ENCODE data around the gene LAMC1.

The LAMC1 gene

GRCh38 chr1:183150445-183150844, 127.2 kb downstream of the LAMC1 start:
- DNase-seq (ENCODE audit: low spot score in 2 of 2), result no peak
- peaks cover 3% of the 10 kb centered on the region; the same call in 1 of the 2 replicates for H3K4me1 ChIP-seq
- H3K9me3 ChIP-seq, result no peaks in the 10 kb centered on the region
- H3K4me3 ChIP-seq, result no peak overlapping the region
- H3K36me3 ChIP-seq (replicated peaks), result no peaks in the 10 kb centered on the region
- in situ Hi-C loops (cut with MboI; ENCODE audit: low sequenced_read_pairs), result no loop called here
- no peaks in the 10 kb centered on the region for H3K27me3 ChIP-seq (ENCODE audit: low read depth)

DNA sequence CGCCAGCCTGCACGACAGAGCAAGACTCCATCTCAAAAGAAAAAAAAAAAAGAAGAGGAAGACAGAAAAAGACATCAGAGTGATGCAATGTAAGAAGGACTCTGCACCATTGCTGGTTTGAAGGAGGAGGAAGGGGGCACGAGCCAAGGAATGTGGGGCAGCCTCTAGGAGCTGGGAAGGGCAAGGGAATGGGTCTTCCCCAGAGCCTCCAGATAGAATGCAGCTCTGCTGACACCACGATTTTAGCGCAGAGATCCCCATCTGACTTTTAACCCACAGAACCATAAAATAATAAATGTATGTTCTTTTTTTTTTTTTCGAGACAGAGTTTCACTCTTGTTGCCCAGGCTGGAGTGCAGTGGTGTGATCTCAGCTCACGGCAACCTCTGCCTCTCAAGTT, 129.0 kb downstream of the LAMC1 start:
- H3K9me3 ChIP-seq, result no peaks in the 10 kb centered on the region
- no peaks in the 10 kb centered on the region for H3K36me3 ChIP-seq (replicated peaks)
- H3K27me3 ChIP-seq (ENCODE audit: low read depth), result no peaks in the 10 kb centered on the region
- H3K4me1 ChIP-seq, result peaks cover 3% of the 10 kb centered on the region; the same call in 1 of the 2 replicates
- DNase-seq (ENCODE audit: low spot score in 2 of 2), result no peak
- H3K4me3 ChIP-seq, result no peak overlapping the region
- in situ Hi-C loops (cut with MboI; ENCODE audit: low sequenced_read_pairs), result no loop called here

- no peaks in the 10 kb centered on the region for H3K9me3 ChIP-seq
- H3K4me1 ChIP-seq, result no peaks in the 10 kb centered on the region
- no peak overlapping the region for H3K4me3 ChIP-seq
- H3K36me3 ChIP-seq (replicated peaks), result no peaks in the 10 kb centered on the region
- in situ Hi-C loops (cut with MboI; ENCODE audit: low sequenced_read_pairs), result no loop called here
- H3K27me3 ChIP-seq (ENCODE audit: low read depth), result no peaks in the 10 kb centered on the region
- no peak for DNase-seq (ENCODE audit: low spot score in 2 of 2)
Measured at GRCh38 chr1:183155939-183156338, 132.7 kb downstream of the LAMC1 start.

- Histone ChIP-seq H3K4me1 (no peaks in the 10 kb centered on the region), H3K4me3 (no peak overlapping the region), H3K36me3 (replicated peaks) (no peaks in the 10 kb centered on the region), H3K9me3 (no peaks in the 10 kb centered on the region), H3K27me3 (ENCODE audit: low read depth) (no peaks in the 10 kb centered on the region)
- in situ Hi-C loops (cut with MboI; ENCODE audit: low sequenced_read_pairs), result no loop called here
- no peak for DNase-seq (ENCODE audit: low spot score in 2 of 2)
Measured at GRCh38 chr1:183159960-183160359, 136.7 kb downstream of the LAMC1 start.

- Histone ChIP-seq H3K36me3 (replicated peaks) (no peaks in the 10 kb centered on the region), H3K4me1 (no peaks in the 10 kb centered on the region), H3K9me3 (no peaks in the 10 kb centered on the region), H3K27me3 (ENCODE audit: low read depth) (no peaks in the 10 kb centered on the region), H3K4me3 (no peak overlapping the region)
- DNase-seq (ENCODE audit: low spot score in 2 of 2), result no peak
- in situ Hi-C loops (cut with MboI; ENCODE audit: low sequenced_read_pairs), result no loop called here
Measured at GRCh38 chr1:183161391-183161790, 138.2 kb downstream of the LAMC1 start.

DNA sequence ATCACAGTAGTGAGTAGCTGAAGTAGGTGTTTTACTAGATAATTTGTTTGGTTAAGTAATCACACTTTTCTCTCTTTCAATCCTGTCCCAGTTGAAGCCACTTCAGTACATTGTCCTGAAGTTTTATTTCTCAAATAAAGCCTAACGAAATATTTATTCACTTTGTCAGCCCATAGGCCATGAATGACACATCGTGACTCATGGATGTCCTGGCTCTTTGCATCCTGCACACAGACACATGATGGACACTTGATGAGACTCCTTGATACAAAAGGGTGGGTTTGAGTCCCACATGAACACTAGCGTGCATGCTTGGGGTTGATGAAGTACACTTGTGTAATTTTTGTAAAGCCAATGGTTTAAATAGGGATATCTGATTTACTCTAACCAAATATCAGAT, 140.1 kb downstream of the LAMC1 start:
- Histone ChIP-seq H3K4me3 (no peak overlapping the region), H3K36me3 (replicated peaks) (no peaks in the 10 kb centered on the region), H3K27me3 (ENCODE audit: low read depth) (no peaks in the 10 kb centered on the region), H3K9me3 (no peaks in the 10 kb centered on the region), H3K4me1 (no peaks in the 10 kb centered on the region)
- DNase-seq (ENCODE audit: low spot score in 2 of 2), result no peak
- in situ Hi-C loops (cut with MboI; ENCODE audit: low sequenced_read_pairs), result no loop called here

- in situ Hi-C loops (cut with MboI; ENCODE audit: low sequenced_read_pairs), result no loop called here
- no peaks in the 10 kb centered on the region for H3K36me3 ChIP-seq (replicated peaks)
- no peaks in the 10 kb centered on the region for H3K27me3 ChIP-seq (ENCODE audit: low read depth)
- no peaks in the 10 kb centered on the region for H3K4me1 ChIP-seq
- H3K9me3 ChIP-seq, result no peaks in the 10 kb centered on the region
- H3K4me3 ChIP-seq, result no peak overlapping the region
- no peak for DNase-seq (ENCODE audit: low spot score in 2 of 2)
Measured at GRCh38 chr1:183164340-183164739, 141.1 kb downstream of the LAMC1 start.

GRCh38 chr1:183164963-183165362, 141.7 kb downstream of the LAMC1 start:
- H3K4me1 ChIP-seq, result no peaks in the 10 kb centered on the region

GRCh38 chr1:183165456-183165855, 142.2 kb downstream of the LAMC1 start:
- no peak for DNase-seq (ENCODE audit: low spot score in 2 of 2)
- Histone ChIP-seq H3K9me3 (peaks cover 2% of the 10 kb centered on the region; the same call in 1 of the 2 replicates), H3K27me3 (ENCODE audit: low read depth) (no peaks in the 10 kb centered on the region), H3K4me1 (no peaks in the 10 kb centered on the region), H3K4me3 (no peak overlapping the region), H3K36me3 (replicated peaks) (no peaks in the 10 kb centered on the region)
- in situ Hi-C loops (cut with MboI; ENCODE audit: low sequenced_read_pairs), result no loop called here

More at GRCh38 chr1:183164963-183165362, 141.7 kb downstream of the LAMC1 start:
- Histone ChIP-seq H3K9me3 (no peaks in the 10 kb centered on the region), H3K4me3 (no peak overlapping the region), H3K36me3 (replicated peaks) (no peaks in the 10 kb centered on the region), H3K27me3 (ENCODE audit: low read depth) (no peaks in the 10 kb centered on the region)
- DNase-seq (ENCODE audit: low spot score in 2 of 2), result no peak
- in situ Hi-C loops (cut with MboI; ENCODE audit: low sequenced_read_pairs), result no loop called here

- in situ Hi-C loops (cut with MboI; ENCODE audit: low sequenced_read_pairs), result no loop called here
- peaks cover 2% of the 10 kb centered on the region; the same call in 1 of the 2 replicates for H3K9me3 ChIP-seq
- H3K4me3 ChIP-seq, result no peak overlapping the region
- no peaks in the 10 kb centered on the region for H3K36me3 ChIP-seq (replicated peaks)
- no peaks in the 10 kb centered on the region for H3K4me1 ChIP-seq
- no peak for DNase-seq (ENCODE audit: low spot score in 2 of 2)
- no peaks in the 10 kb centered on the region for H3K27me3 ChIP-seq (ENCODE audit: low read depth)
Measured at GRCh38 chr1:183166454-183166853, 143.2 kb downstream of the LAMC1 start.

DNA sequence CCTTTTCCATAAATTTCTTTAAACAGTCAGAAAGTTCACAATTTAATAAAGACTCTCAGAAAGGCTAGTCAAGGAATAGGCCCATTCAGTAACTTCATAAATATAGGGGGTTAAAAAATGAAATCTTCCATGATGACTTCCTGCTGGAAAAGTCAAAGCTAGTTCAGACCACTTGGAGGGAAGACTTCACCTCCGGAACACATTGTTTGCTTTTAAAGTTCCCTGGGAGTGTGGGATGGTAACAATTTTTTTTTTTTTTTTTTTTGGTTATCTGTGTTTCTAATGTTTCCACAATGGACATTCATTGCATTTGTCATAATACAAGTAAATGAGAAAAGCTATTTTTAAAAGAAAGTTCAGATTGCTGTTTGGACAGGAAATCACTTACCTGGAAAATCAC, 144.5 kb downstream of the LAMC1 start:
- no peak for DNase-seq (ENCODE audit: low spot score in 2 of 2)
- in situ Hi-C loops (cut with MboI; ENCODE audit: low sequenced_read_pairs), result no loop called here
- H3K4me1 ChIP-seq, result no peaks in the 10 kb centered on the region

DNA sequence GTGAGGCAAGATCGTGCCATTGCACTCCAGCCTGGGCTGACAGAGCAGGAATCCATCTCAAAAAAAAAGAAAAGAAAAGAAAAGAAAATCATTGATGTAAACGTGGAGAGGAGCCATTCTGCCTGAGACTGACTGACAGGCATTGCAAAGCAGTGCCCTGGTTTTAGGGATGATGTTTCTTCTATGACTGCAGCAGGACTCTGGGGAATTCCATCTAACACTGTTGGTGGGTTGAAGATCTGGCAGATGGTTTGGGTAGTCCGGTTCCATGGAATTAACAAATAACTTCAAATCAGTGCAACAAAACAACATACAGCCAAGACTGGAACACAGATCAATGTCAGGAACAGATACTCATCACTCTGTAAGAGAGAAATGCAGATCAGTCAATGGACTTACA, 145.1 kb downstream of the LAMC1 start:
- Histone ChIP-seq H3K27me3 (ENCODE audit: low read depth) (no peaks in the 10 kb centered on the region), H3K36me3 (replicated peaks) (no peaks in the 10 kb centered on the region), H3K4me3 (no peak overlapping the region), H3K9me3 (peaks cover 2% of the 10 kb centered on the region; the same call in 1 of the 2 replicates), H3K4me1 (no peaks in the 10 kb centered on the region)
- in situ Hi-C loops (cut with MboI; ENCODE audit: low sequenced_read_pairs), result no loop called here
- DNase-seq (ENCODE audit: low spot score in 2 of 2), result no peak

More for the DNA sequence above, 144.5 kb downstream of the LAMC1 start:
- H3K27me3 ChIP-seq (ENCODE audit: low read depth), result no peaks in the 10 kb centered on the region
- no peaks in the 10 kb centered on the region for H3K36me3 ChIP-seq (replicated peaks)
- peaks cover 2% of the 10 kb centered on the region; the same call in 1 of the 2 replicates for H3K9me3 ChIP-seq
- no peak overlapping the region for H3K4me3 ChIP-seq

DNA sequence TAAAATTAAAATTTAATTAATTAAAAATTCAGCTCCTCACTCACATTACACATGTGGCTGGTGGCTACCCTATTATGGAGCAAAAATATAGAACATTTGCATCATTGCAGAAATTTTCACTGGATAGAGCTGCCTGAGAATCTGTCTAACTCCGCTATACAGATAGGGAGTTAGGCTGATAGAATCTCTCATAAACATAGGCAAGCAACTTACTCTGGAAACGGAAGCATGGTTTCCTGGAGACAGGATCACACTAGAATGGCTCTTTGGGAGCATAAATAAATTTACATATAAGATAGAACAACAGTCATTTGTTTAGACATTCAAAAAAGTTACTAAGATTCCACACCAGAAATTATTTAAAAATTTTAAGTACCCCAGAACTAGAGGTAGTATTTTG, 150.6 kb downstream of the LAMC1 start:
- H3K36me3 ChIP-seq (replicated peaks), result no peaks in the 10 kb centered on the region
- in situ Hi-C loops (cut with MboI; ENCODE audit: low sequenced_read_pairs), result no loop called here
- no peak for DNase-seq (ENCODE audit: low spot score in 2 of 2)
- H3K27me3 ChIP-seq (ENCODE audit: low read depth), result no peaks in the 10 kb centered on the region
- no peak overlapping the region for H3K4me3 ChIP-seq
- peaks cover 2% of the 10 kb centered on the region for H3K4me1 ChIP-seq
- peaks cover 2% of the 10 kb centered on the region; the same call in 1 of the 2 replicates for H3K9me3 ChIP-seq

DNA sequence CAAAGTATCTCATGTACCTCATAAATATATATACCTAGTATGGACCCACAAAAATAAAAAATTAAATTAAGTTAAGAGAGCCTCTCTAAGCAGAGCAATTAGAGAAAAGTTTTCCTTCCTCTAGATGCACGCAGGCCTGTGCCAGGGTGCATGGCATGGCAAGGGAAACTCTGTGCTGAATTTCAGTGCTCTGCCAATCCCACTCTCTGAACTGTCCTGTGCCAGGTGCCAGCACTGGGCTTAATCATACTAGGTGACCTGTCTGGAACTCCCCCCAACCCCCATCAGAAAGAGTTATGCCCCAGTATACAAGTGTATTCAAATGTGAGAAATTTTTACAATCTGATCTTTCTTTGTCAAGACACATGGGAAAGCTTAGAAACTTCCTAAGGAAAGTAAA, 152.4 kb downstream of the LAMC1 start:
- H3K36me3 ChIP-seq (replicated peaks), result no peaks in the 10 kb centered on the region
- no peaks in the 10 kb centered on the region for H3K27me3 ChIP-seq (ENCODE audit: low read depth)
- H3K4me3 ChIP-seq, result no peak overlapping the region
- no peak for DNase-seq (ENCODE audit: low spot score in 2 of 2)
- H3K9me3 ChIP-seq, result no peaks in the 10 kb centered on the region
- in situ Hi-C loops (cut with MboI; ENCODE audit: low sequenced_read_pairs), result no loop called here
- peaks cover 16% of the 10 kb centered on the region for H3K4me1 ChIP-seq

GRCh38 chr1:183178545-183178944, 155.3 kb downstream of the LAMC1 start:
- in situ Hi-C loops (cut with MboI; ENCODE audit: low sequenced_read_pairs), result no loop called here
- Histone ChIP-seq H3K4me3 (no peak overlapping the region), H3K4me1 (peaks cover 22% of the 10 kb centered on the region), H3K9me3 (no peaks in the 10 kb centered on the region), H3K27me3 (ENCODE audit: low read depth) (no peaks in the 10 kb centered on the region), H3K36me3 (replicated peaks) (no peaks in the 10 kb centered on the region)
- DNase-seq (ENCODE audit: low spot score in 2 of 2), result no peak
